Measurements from ENCODE around the gene HSP90B1.

The HSP90B1 gene

DNA sequence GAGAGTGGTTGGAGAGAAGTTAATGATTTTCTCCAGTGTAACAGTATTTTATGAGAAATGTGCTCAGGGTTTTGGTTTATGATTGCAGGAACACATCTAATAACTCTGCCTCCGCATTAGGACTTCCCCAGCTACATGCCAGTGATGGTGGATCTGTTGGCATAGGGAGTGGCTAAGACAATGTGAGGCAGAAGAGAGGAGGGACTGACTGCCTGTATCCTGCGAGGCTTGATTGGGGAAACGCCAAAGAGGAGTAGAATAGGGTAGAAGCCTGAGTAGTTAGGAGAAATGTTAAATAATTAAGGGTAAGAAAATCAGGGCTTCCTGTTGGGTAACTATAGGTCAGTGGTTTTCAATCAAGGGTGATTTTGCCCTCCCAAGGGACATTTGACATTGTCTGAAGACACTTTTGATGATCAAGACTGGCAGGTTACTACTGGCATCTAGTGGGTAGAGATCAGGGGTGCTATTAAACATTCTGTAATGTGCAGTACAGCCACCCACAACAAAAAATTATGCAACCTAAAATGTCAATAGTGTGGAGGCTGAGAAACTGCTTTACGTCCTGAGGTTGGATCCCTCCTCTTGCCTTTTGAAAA is 48.3 kb downstream of the HSP90B1 start:
- no peak for DNase-seq

DNA sequence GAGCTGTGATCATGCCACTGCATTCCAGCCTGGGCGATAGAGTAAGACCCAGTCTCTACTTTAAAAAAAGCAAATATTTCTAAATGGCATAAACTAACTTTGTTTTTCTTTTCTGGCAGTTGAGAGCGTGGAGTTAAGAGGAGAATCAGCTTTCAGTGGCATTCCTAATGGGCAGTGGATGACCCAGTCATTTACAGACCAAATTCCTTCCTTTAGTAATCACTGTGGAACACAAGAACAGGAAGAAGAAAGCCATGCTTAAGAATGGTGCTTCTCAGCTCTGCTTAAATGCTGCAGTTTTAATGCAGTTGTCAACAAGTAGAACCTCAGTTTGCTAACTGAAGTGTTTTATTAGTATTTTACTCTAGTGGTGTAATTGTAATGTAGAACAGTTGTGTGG is 56.6 kb downstream of the HSP90B1 start:
- no peak for DNase-seq

GRCh38 chr12:103994235-103994634 is 64.0 kb downstream of the HSP90B1 start:
- no peak for DNase-seq

DNA sequence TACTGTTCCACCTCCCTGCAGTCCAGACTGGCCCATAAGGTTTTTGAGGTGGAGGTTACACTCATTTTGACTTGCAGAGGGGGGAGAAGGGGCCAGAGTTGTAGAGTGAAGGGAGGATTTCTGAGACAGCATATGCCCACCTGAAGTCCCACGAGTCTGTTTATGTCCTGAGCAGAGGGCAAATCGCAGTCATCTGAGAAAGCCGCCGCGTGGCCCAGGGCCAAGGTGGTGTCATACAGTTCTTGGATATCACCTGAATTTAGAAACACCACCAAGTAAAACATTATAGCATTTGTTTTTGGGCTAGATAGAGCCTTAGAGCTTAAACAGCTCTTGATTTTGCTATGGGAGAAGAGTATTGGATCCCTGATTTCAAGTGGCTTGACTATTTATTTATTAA is 66.4 kb downstream of the HSP90B1 start:
- DNase-seq: no peak

DNA sequence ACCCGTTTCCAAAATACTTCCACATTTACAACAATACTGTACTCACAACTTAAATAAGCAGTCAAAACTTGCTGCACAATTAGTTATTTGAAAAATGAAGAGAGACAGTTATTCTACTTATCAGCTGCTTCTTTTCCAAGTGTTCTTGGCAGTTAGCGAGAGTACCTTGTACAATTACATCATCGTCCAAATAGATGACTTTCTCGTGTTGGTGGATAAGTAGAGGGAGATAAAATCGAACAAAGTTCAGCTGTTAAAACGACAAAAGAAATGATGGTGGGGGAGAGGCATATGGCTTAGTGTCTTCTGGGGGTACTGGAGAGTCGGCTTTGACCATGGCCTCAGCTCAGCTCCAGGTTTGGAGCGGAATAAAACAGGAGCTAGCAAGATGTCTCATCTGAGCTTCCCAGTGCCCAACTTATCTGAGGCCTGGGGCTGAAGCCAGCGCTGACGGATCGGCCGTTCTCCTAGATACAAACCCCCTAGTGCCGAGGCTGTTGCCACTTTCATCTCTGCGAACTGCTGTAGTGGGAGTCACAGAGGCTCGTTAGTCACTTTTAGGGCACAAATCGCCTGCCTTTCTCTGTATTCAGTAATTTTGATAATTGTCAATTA is 67.2 kb downstream of the HSP90B1 start:
- DNase-seq: no peak

Measured in stimulated activated naive CD4-positive, alpha-beta T cell treated with Interleukin-2 at 50 U/mL for 16 hours (primary cell).